ENCODE results near the gene OPA3. TPM values are rescaled to one million over a fixed set of nuclear protein-coding genes. Genes with fewer than 3 reads are reported as not detected.

OPA3 gene
- total RNA-seq, 3 donors from 2014 or later, result 6.6 to 11.4 (median 7.2) TPM

DNA sequence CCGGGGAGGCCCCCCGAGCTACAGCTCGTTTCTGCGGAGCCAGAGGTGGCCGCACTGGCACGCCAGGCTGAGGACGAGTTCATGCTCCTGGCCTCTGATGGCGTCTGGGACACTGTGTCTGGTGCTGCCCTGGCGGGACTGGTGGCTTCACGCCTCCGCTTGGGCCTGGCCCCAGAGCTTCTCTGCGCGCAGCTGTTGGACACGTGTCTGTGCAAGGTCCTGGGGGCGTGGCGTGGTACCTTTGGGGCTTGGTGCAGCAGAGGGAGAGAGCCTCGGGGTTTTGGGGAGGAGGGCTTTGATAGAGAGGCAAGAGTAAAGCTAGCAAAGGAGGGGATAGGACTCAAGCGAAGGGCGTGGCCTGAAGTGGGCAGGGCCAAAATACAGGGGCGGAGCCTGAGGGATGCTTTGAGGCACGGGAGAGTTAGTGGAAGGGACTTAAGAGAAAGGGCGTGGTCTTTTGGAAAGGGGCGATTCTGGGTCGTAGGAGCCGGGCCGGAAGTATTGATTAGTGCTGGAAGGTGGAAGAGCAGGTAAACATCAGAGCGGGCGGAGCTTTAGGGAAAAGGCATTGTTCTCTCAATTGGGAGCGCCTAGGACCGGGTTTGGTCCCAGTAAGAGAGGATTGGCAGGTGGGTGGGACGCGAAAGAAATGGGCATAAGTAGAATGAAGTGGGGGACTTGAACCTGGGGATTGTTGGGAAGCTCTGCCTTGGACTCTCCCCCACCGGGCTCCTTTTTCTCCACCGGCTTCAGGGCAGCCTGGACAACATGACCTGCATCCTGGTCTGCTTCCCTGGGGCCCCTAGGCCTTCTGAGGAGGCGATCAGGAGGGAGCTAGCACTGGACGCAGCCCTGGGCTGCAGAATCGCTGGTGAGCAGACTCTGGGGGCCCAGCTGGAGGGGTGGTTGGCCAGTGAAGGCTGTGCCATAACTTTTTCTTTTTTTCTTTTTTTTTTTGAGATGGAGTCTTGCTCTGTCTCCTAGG lies 85.1 kb downstream of the OPA3 start:
- Histone ChIP-seq H3K4me3 (peak overlapping the region; percentile 18 to 60 (median 44)), H3K36me3 (no peaks in the 10 kb centered on the region), H3K27ac (no peak overlapping the region), H3K9me3 (no peaks in the 10 kb centered on the region), H3K4me1 (peaks cover 0 to 14% of the 10 kb centered on the region in 2 donors), H3K27me3 (peaks cover 0 to 7% of the 10 kb centered on the region in 2 donors)
- intact Hi-C loops (cut with DNase I; ENCODE audit: low total_unique reads), result no loop called here
- TF ChIP-seq CTCF (IDR thresholded peaks at IDR 0.05), result no peak
- no peak for TF ChIP-seq POLR2AphosphoS5 (IDR thresholded peaks at IDR 0.05)
- TF ChIP-seq POLR2A (IDR thresholded peaks at IDR 0.05), result no peak
- no peak for DNase-seq (ENCODE audit: low spot score in 2 of 2)

DNA sequence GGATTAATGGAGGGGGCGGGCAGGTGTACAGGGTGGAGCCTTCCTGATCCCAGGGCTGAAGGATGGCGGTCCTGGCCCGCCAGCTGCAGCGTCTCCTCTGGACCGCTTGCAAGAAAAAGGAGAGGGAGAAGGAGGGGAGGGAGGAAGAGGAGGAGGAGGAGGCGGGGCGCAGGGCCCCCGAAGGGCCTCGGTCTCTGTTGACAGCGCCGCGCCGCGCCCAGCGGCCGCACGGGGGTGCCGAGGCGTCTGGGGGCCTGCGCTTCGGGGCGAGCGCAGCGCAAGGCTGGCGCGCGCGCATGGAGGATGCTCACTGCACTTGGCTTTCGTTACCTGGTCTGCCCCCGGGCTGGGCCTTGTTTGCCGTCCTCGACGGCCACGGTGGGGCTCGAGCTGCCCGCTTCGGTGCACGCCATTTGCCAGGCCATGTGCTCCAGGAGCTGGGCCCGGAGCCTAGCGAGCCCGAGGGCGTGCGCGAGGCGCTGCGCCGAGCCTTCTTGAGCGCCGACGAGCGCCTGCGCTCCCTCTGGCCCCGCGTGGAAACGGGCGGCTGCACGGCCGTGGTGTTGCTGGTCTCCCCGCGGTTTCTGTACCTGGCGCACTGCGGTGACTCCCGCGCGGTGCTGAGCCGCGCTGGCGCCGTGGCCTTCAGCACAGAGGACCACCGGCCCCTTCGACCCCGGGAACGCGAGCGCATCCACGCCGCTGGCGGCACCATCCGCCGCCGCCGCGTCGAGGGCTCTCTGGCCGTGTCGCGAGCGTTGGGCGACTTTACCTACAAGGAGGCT lies 86.0 kb downstream of the OPA3 start, which contains the start of gene PPM1N:
Gene PPM1N (plus strand): TSS at position 33 of the 785 bp plus-strand sequence. CDS start 30 bp downstream, at position 63.
- TF ChIP-seq POLR2AphosphoS5 (IDR thresholded peaks at IDR 0.05) (no peak), CTCF (IDR thresholded peaks at IDR 0.05) (no peak), POLR2A (IDR thresholded peaks at IDR 0.05) (no peak)
- Histone ChIP-seq H3K4me3 (peak within 1 kb of the TSS; percentile 76), H3K4me1 (peaks cover 0 to 14% of the 10 kb centered on the region in 2 donors), H3K27ac (peak within 1 kb of the TSS in 1 of 2 donors; percentile 21), H3K27me3 (peaks cover 0 to 7% of the 10 kb centered on the region in 2 donors), H3K36me3 (no peaks in the 10 kb centered on the region), H3K9me3 (no peaks in the 10 kb centered on the region)
- DNase-seq (ENCODE audit: low spot score in 2 of 2), result no peak
- intact Hi-C loops (cut with DNase I; ENCODE audit: low total_unique reads), result no loop called here

GRCh38 chr19:45497791-45498190 lies 86.8 kb downstream of the OPA3 start:
- H3K4me3 ChIP-seq, result no peak overlapping the region
- intact Hi-C loops (cut with DNase I; ENCODE audit: low total_unique reads), result no loop called here
- peaks cover 0 to 14% of the 10 kb centered on the region in 2 donors for H3K4me1 ChIP-seq
- no peak for DNase-seq (ENCODE audit: low spot score in 2 of 2)
- TF ChIP-seq POLR2AphosphoS5 (IDR thresholded peaks at IDR 0.05) (no peak), CTCF (IDR thresholded peaks at IDR 0.05) (no peak), POLR2A (IDR thresholded peaks at IDR 0.05) (no peak)
- no peaks in the 10 kb centered on the region for H3K9me3 ChIP-seq
- H3K36me3 ChIP-seq, result no peaks in the 10 kb centered on the region
- H3K27ac ChIP-seq, result no peak overlapping the region
- peaks cover 0 to 7% of the 10 kb centered on the region in 2 donors for H3K27me3 ChIP-seq

GRCh38 chr19:45496349-45496953 lies 88.2 kb downstream of the OPA3 start:
- TF ChIP-seq CTCF (IDR thresholded peaks at IDR 0.05) (no peak), POLR2A (IDR thresholded peaks at IDR 0.05) (no peak), POLR2AphosphoS5 (IDR thresholded peaks at IDR 0.05) (no peak)
- intact Hi-C loops (cut with DNase I; ENCODE audit: low total_unique reads), result no loop called here
- Histone ChIP-seq H3K4me3 (peak overlapping the region; percentile 76), H3K4me1 (peaks cover 2 to 14% of the 10 kb centered on the region in 2 donors), H3K27ac (no peak overlapping the region), H3K36me3 (no peaks in the 10 kb centered on the region), H3K27me3 (peaks cover 0 to 7% of the 10 kb centered on the region in 2 donors), H3K9me3 (no peaks in the 10 kb centered on the region)
- DNase-seq (ENCODE audit: low spot score in 2 of 2), result no peak
